ENCODE data around the gene TXNDC17.
"Not testable (repeated sequence)": the region's sequence is repeated elsewhere in the genome, so short reads cannot be mapped to it uniquely, and the experiment has no call there.

Gene TXNDC17

DNA sequence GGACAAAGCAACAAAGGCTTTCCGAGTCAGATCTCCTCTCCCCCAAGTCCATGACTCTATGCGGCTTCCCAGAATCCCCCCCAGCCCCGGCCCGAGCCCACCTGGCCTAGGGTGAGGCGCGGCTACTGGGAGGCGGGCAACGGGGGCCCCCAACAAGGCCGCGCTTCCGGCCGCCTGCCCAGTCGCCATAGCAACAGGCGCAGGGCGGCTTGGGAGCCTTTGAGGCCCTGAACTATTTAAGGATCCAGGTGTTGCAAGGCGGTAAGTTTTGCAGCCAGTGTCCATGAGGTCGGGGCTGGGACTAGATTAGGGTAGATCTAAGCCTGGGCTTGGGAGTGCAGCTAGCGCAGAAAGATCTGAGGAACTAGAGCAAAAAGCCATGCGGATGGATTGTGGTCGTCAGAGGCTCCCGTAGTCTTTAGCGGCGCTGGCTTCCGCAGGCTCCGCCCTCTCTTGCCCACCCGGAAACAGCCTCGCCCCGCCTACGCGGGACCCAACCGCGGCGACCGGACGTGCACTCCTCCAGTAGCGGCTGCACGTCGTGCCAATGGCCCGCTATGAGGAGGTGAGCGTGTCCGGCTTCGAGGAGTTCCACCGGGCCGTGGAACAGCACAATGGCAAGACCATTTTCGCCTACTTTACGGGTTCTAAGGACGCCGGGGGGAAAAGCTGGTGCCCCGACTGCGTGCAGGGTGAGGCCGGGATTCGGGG is at the start of gene TXNDC17, which contains the start of gene KIAA0753:
TXNDC17 (plus strand) TSS at position 525 of the 711 bp plus-strand sequence; CDS start at position 548, 23 bp downstream.
KIAA0753 (minus strand) TSS at position 176 of the 711 bp plus-strand sequence. CDS start 5,608 bp downstream, outside the sequence.
- peak; percentile 89 to 96 (median 89) for DNase-seq (ENCODE audit: low read depth in 3 of 3)

GRCh38 chr17:6591599-6592158 is 49.2 kb upstream of the TXNDC17 start:
- no peak for DNase-seq (ENCODE audit: low read depth in 3 of 3)

DNA sequence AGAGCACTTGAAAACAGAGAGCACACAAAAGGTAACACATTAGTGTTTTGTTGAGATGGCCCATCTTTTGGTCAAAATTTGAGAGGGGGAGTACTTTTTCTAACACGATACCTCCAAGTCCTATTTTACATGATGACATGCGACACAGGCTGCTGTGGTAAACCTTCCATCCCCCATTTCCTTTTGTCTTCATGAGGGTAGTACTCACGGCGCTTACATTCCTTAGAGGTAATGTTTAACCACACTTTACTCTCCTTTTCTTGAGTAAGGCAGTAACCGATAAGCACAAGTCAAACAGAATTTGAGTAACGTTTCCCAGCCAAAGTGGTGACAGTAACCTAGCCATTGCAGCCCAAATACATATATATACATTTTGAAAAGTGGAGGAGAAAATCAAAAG is 48.7 kb upstream of the TXNDC17 start:
- no peak for DNase-seq (ENCODE audit: low read depth in 3 of 3)

GRCh38 chr17:6593371-6593770 is 47.5 kb upstream of the TXNDC17 start:
- not testable (repeated sequence) for DNase-seq (ENCODE audit: low read depth in 3 of 3)

GRCh38 chr17:6596081-6596480 is 44.8 kb upstream of the TXNDC17 start:
- DNase-seq (ENCODE audit: low read depth in 3 of 3), result no peak

- DNase-seq (ENCODE audit: low read depth in 3 of 3), result no peak
Observed at GRCh38 chr17:6596511-6596910, 44.3 kb upstream of the TXNDC17 start.

DNA sequence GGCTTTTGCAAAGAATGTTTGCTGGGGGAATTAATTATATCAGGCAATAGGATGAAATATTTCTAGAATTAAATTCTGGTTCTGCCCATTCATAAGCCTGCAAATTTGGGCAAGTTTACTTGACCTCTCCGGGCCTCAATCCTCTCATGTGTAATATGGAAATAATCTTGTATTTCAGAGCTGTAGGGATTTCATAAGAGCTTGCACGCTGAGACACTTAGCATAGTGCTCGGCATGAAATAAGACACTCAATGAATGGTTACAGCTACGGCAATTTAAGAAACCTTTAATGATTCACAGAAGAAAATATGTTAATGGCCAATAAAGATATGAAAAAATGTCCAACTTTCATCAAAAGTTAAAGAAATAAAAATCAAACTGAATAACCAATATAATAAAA is 43.9 kb upstream of the TXNDC17 start:
- no peak for DNase-seq (ENCODE audit: low read depth in 3 of 3)

DNA sequence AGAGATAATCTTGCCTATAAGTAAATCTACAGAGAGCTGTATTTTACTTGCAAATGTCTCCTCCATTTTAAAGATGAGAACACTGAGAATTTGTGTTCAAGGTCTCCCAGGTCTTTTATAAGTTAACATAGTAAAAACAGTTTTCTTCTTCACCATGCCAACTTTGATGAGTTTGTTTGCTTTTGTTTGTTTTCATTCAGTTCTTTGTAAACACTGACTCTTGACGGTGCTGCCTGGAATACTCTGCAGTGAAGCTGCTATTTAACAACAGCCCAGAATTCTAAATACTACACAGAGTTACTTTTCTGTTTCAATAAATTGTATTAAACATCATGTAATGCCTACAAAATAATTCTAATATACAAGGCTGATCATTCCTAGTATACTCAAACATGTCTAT is 43.1 kb upstream of the TXNDC17 start:
- no peak for DNase-seq (ENCODE audit: low read depth in 3 of 3)

GRCh38 chr17:6599364-6599763 is 41.5 kb upstream of the TXNDC17 start:
- DNase-seq (ENCODE audit: low read depth in 3 of 3), result no peak

DNA sequence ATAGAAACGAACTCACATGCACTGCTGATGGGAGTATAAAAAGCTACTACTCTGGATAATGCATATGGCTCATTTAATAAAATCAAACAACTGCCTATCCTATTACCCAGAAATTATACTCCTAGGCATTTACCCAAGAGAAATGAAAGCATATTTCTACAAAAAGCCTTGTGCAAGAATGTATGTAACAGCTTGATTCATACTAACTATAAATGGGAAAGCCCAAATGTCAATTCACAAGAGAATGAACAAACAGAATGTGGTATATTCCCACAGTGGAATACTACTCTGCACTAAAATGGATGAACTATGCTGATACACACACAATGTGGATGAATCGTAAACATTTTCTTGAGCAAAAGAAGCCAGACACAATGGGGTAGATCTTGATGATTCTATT is 38.7 kb upstream of the TXNDC17 start:
- DNase-seq (ENCODE audit: low read depth in 3 of 3), result no peak

DNA sequence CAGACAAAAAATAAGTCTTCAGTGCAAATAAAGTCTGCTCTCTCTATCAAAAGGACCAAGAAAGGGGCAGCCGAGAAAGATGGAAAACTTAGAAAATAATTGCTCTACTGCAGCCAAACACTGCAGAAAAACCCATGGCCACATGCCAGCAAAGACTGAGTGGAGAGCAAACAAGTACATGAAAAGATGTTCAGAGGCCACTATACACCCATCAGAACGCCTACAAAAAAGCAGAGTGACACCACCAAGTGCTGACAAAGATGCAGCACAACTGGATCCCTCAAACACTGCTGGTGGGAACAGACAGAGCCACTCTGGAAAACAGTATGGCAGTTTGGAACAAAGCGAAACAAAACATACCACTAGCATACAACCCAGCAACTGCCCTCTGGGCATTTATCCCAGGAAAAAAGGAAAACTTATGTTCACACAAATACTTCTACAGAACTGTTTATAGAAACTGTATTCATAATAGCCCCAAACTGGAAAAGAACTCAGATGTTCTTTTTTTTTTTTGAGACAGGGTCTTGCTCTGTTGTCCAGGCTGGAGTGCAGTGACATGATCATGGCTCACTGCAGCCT is 37.0 kb upstream of the TXNDC17 start:
- no peak for DNase-seq (ENCODE audit: low read depth in 3 of 3)

DNA sequence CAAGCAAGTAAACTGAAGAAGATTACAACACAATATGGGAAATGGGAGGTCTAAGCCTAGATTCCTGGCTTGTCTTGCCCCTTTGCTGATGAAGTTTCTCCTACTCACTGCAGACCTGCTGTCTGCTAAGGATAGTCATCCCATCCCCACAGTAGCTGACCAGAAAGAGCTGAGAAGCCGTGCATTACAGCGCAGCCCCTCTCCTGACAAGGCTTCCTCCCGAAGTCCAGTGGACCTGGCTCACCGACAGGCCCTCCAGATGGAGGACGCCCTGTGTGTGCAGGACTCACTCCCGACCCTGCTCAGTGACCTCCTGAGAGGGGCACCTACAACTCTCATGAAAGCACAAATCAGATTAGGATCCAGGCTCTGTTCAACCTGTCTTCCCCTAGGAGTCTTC is 35.7 kb upstream of the TXNDC17 start:
- no peak for DNase-seq (ENCODE audit: low read depth in 3 of 3)

DNA sequence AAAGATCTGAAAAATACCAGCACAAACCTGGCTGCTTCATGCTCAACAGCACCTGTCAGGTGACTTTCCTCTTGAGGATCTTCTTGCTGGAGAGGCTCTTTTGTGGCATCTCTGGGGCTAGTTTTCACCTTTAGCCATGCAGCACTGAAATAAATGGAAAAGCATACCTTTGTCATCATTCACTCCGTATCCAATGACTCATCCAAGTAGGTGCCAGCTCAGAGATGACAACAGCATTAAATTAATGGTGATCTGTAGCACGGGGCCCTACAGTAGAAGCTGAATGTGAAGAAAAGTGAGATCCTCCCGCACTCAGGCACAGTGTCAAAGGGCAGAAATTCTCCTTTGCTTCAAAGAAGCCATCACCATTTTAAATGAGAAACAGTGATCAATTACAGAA is 32.5 kb upstream of the TXNDC17 start:
- no peak for DNase-seq (ENCODE audit: low read depth in 3 of 3)

DNA sequence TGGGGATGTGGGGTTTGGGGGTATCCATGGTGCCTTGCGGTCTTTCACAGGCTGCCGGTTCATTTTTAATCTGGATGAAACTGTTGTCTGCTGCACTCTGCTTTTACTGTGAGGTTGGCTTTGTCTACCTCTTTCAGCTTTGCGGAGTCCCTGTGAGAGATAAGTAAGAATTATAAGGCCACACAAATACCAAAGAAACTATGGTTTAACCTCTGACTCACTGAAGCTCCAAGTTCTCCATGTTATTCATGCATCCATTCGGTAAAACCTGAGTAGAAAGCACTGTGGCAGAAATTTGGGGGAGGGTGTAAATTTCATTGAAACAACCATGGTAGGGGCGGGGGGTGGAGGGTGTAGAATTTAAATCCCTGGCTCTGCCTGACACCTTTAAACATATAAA is 30.8 kb upstream of the TXNDC17 start:
- no peak for DNase-seq (ENCODE audit: low read depth in 3 of 3)

- DNase-seq (ENCODE audit: low read depth in 3 of 3), result no peak
Observed at GRCh38 chr17:6611231-6611630, 29.6 kb upstream of the TXNDC17 start.

DNA sequence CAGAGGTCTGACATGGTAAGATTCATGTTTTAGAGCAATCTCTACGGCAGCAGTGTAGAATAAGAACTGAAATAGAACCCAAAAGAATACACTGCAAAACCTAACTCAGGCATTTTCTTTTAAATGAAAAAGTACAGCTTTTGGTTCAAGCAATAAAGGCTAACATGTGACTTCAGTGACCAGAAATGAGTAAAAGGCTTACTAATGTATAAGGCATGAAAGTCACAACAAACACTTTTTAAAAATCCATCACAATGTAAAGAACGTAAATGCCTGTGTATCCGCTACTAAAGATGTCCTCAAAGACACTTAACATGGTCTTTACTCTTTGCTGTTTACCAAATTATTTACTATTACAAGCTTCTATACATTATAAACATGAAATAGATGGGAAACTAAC is 16.9 kb upstream of the TXNDC17 start:
- no peak for DNase-seq (ENCODE audit: low read depth in 3 of 3)

DNA sequence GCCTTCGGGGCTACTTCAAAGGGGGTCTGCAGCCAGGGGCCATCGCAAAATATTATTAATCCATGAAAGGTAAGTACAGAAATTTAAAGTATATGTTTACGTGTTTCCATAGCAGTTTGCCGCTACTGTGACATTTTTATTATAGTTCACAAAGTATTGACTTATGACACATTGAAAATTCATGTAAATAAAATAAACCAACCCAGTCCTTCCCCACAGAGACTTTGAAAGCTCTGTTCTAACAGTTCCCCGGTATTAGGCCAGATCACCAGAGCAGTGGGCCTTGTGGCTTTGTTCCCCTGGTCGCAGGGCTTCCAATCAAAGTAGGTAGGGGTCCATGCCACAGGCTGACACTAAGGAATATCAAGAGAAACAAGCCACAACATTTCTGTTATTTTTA is 14.2 kb upstream of the TXNDC17 start:
- DNase-seq (ENCODE audit: low read depth in 3 of 3), result no peak

DNA sequence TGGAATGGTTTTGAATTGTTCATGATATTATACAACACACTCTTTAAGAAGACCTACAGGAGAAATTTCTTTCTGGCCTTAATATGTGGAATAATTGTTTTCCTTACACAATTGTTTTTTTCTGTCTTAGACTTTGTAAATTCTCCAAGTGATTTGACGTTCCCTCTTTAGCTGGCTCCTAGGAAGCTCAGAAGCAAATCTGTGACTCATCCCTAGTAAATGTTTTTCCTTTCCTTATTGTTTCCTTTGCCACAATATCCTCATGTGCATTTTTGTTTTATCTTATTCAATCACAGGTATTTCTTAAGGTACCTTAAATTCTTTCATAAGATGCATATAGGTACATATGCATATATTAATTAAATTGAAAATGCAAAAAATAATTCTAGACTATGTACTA is 13.8 kb upstream of the TXNDC17 start:
- DNase-seq (ENCODE audit: low read depth in 3 of 3), result no peak

GRCh38 chr17:6630390-6630789 is 10.5 kb upstream of the TXNDC17 start:
- DNase-seq (ENCODE audit: low read depth in 3 of 3), result no peak

GRCh38 chr17:6632530-6632929 is 8.3 kb upstream of the TXNDC17 start:
- no peak for DNase-seq (ENCODE audit: low read depth in 3 of 3)

DNA sequence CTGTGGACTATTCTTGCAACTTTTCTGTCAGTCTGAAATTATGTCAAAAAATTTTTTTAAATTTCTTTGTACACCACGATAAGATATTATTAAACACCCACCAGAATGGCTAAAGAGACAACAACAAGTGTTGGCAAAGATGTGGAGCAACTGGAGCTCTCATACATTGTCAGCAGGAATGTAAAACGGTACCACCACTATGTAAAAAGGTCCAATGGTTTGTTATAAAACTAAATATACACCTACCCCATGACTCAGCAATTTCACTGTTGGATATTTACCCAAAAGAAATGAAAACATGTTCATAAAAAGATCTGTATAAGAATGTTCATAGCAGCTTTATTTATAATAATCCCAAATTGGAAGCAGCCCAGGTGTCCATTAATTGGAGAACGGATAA is 7.6 kb upstream of the TXNDC17 start:
- no peak for DNase-seq (ENCODE audit: low read depth in 3 of 3)

DNA sequence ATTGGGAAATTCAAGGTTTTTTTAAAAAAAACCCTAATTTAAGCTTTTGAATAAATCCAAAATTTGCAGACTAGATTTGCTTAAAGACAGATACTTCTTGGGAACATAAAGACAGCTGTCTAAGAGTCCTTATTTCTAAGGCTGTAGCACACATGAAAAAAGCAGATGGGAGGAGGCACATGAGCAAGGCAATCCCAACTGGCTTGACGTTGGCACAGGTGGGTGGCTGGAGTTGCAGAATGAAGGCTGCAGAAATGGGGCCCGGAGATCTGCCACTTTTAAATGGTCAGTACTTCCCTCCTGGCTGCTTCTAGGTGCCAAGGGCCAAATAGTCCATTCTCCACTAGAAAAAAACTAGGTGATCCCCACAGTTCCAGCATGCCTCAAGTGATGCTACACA is 4.8 kb upstream of the TXNDC17 start:
- no peak for DNase-seq (ENCODE audit: low read depth in 3 of 3)

All from stimulated activated CD4-positive, alpha-beta T cell treated with anti-CD3 and anti-CD28 coated beads, TNF-alpha, amount 100 ng/mL, for 24 hours (primary cell).